HG02943 (cell line): ENCODE measurements around the gene NRXN3.

Experiments used
- ATAC-seq: cut with Tn5 transposase; IDR thresholded peaks from one replicate; pipeline ENCODE4 v1.9.1; 2021; ENCODE audit warnings: mild to moderate bottlenecking, low read depth, moderate library complexity; ENCODE audit not compliant: unreplicated experiment

Gene NRXN3

GRCh38 chr14:79660053-79660939 is 1490.1 kb downstream of the NRXN3 start:
- no peak for ATAC-seq

GRCh38 chr14:79661752-79662151 is 1491.6 kb downstream of the NRXN3 start:
- ATAC-seq, result no peak

GRCh38 chr14:79663453-79663852 is 1493.3 kb downstream of the NRXN3 start:
- ATAC-seq, result no peak

- no peak for ATAC-seq
These were observed 1495.4 kb downstream of the NRXN3 start for GRCh38 chr14:79665556-79665955.

GRCh38 chr14:79668951-79669350 is 1498.8 kb downstream of the NRXN3 start:
- ATAC-seq, result no peak

GRCh38 chr14:79670811-79671210 is 1500.6 kb downstream of the NRXN3 start:
- no peak for ATAC-seq

- no peak for ATAC-seq
These were observed 1509.9 kb downstream of the NRXN3 start for GRCh38 chr14:79680087-79680486.

GRCh38 chr14:79686196-79686595 is 1516.0 kb downstream of the NRXN3 start:
- ATAC-seq, result no peak

GRCh38 chr14:79690960-79691359 is 1520.8 kb downstream of the NRXN3 start:
- no peak for ATAC-seq

GRCh38 chr14:79693935-79694334 is 1523.8 kb downstream of the NRXN3 start:
- no peak for ATAC-seq

- no peak for ATAC-seq
These were observed 1525.1 kb downstream of the NRXN3 start for GRCh38 chr14:79695307-79695706.

GRCh38 chr14:79698298-79698711 is 1528.1 kb downstream of the NRXN3 start:
- ATAC-seq, result no peak

- ATAC-seq, result no peak
These were observed 1529.0 kb downstream of the NRXN3 start for GRCh38 chr14:79699206-79699605.

- no peak for ATAC-seq
These were observed 1531.2 kb downstream of the NRXN3 start for GRCh38 chr14:79701371-79701770.

GRCh38 chr14:79702197-79702596 is 1532.0 kb downstream of the NRXN3 start:
- ATAC-seq, result no peak

GRCh38 chr14:79703209-79703608 is 1533.0 kb downstream of the NRXN3 start:
- ATAC-seq, result no peak

- ATAC-seq, result no peak
These were observed 1534.1 kb downstream of the NRXN3 start for GRCh38 chr14:79704041-79704807.

- no peak for ATAC-seq
These were observed 1535.1 kb downstream of the NRXN3 start for GRCh38 chr14:79705126-79705894.

- no peak for ATAC-seq
These were observed 1536.2 kb downstream of the NRXN3 start for GRCh38 chr14:79706382-79706781.

- no peak for ATAC-seq
These were observed 1538.5 kb downstream of the NRXN3 start for GRCh38 chr14:79708426-79709388.
